GM12872 (cell line): ENCODE data around the gene NOA1.
A peak's percentile ranks its signal among the peaks of the same experiment; 100 is the strongest.

Source experiments
- CTCF ChIP-seq: IDR thresholded peaks from 3 replicates; pipeline ENCODE4 v1.5.1; 2011; ENCODE audit warnings: low read depth, mild to moderate bottlenecking, low read length, moderate library complexity; ENCODE audit not compliant: insufficient read depth

The NOA1 gene

DNA sequence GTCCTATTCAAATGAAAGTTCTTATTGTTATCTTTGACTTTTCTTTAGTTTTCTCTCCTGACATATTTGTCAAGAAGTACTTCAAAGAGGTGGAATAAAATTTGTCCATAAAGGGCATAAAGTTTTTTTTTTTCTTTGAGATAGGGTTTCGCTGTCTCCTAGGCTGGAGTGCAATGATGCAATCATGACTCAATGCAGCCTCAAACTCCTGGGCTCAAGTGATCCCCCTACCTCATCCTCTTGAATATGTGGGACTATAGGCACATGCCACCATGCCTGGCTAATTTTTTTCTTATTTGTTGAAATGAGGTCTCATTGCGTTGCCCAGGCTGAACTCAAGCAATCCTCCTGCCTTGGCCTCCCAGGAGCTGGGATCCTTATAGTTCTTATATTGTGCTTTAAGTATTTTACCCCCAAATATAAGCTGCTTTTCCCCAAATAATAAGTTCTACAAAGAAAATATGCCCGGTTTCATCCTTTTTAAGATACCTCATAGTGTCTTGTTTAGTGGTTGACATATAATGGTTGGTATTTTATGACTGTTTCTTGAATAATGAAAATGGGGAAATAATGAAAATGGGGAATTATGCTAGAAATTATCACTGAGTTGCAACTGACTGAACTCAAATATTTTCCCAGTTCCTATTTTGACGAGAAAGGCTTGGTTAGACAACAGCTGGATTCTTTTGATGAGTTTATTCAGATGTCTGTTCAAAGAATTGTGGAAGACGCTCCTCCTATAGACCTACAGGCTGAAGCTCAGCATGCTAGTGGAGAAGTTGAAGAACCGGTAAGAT lies 12.9 kb upstream of the NOA1 start:
- TF ChIP-seq CTCF, result no peak

- no peak for TF ChIP-seq CTCF
These were observed 9.5 kb upstream of the NOA1 start for GRCh38 chr4:56986952-56987351.

GRCh38 chr4:56986192-56986591 lies 8.8 kb upstream of the NOA1 start:
- no peak for TF ChIP-seq CTCF

- no peak for TF ChIP-seq CTCF
These were observed 4.4 kb upstream of the NOA1 start for GRCh38 chr4:56981795-56982201.

GRCh38 chr4:56979421-56980072 lies 2.1 kb upstream of the NOA1 start:
- no peak for TF ChIP-seq CTCF

- no peak for TF ChIP-seq CTCF
These were observed 1.4 kb upstream of the NOA1 start, which contains the start of gene POLR2B for GRCh38 chr4:56978750-56979303. TSS of gene POLR2B (plus strand) at chr4:56978896. CDS start at chr4:56978986, 90 bp downstream.

DNA sequence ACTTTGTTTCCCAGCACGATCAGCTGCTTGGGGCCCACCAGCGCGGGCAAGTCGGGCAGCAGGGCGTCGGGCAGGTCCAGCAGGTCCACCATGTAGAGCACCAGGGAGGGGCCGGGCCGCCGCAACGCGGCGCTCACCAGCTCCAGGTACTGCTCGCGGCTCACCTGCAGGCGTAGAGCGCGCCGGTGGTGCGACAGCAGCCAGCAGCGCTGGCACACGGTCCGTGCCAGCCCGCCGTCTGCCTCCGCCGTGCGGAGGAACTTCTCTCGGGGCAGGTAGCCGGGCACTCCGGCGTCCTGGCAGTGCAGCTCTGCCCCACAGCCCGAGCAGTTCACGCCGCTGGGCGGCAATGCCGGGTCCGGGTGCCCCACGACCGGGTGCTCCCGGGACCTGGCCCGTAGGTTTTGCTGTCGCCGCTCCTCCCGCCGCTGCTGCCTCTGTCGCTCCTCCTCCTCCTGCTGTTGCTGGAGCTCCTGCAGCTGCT lies 527 bp downstream of the NOA1 start:
- peak; percentile 4; the same call in 1 of the 3 replicates for TF ChIP-seq CTCF
